ENCODE measurements around the gene VWA8.

- no peak for TF ChIP-seq CTCF (IDR thresholded peaks at IDR 0.05; ENCODE audit: low read length)
- TF ChIP-seq EZH2 (optimal IDR thresholded peaks at IDR 0.05; ENCODE audit: low read depth, low read length) = no peak
- TF ChIP-seq EZH2phosphoT487 (IDR thresholded peaks at IDR 0.05; ENCODE audit: low read length) = no peak
Observed at GRCh38 chr13:41917641-41918040, 43.3 kb downstream of the VWA8 start.
